ENCODE measurements around the gene NKIRAS1.
"Not testable (repeated sequence)": the region's sequence is repeated elsewhere in the genome, so short reads cannot be mapped to it uniquely, and the experiment has no call there.

NKIRAS1 gene

GRCh38 chr3:23886311-23886710 lies 30.5 kb downstream of the NKIRAS1 start:
- no peak for TF ChIP-seq CTCF (IDR thresholded peaks at IDR 0.05; ENCODE audit: extremely low read depth, missing control alignments)

GRCh38 chr3:23885210-23885609 lies 31.6 kb downstream of the NKIRAS1 start:
- no peak for DNase-seq (ENCODE audit: low spot score)
- no peak for TF ChIP-seq CTCF (IDR thresholded peaks at IDR 0.05; ENCODE audit: extremely low read depth, missing control alignments)

More at GRCh38 chr3:23886311-23886710, 30.5 kb downstream of the NKIRAS1 start:
- no peak for DNase-seq (ENCODE audit: low spot score)

- DNase-seq (ENCODE audit: low spot score): no peak
- no peak for TF ChIP-seq CTCF (IDR thresholded peaks at IDR 0.05; ENCODE audit: extremely low read depth, missing control alignments)
Observed at GRCh38 chr3:23884481-23884880, 32.3 kb downstream of the NKIRAS1 start.

GRCh38 chr3:23882487-23882918 lies 34.3 kb downstream of the NKIRAS1 start:
- DNase-seq (ENCODE audit: low spot score): no peak
- TF ChIP-seq CTCF (IDR thresholded peaks at IDR 0.05; ENCODE audit: extremely low read depth, missing control alignments): no peak

DNA sequence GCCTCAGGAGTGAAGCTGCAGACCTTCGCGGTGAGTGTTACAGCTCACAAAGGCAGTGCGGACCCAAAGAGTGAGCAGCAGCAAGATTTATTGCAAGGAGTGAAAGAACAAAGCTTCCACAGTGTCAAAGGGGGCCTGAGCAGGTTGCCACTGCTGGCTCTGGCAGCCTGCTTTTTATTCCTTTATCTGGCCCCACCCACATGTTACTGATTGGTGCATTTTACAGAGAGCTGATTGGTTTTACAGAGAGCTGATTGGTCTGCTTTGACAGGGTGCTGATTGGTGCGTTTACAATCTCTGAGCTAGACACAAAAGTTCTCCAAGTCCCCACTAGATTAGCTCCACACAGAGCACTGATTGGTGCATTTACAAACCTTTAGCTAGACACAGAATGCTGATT lies 34.8 kb downstream of the NKIRAS1 start:
- not testable (repeated sequence) for DNase-seq (ENCODE audit: low spot score)

GRCh38 chr3:23880703-23881339 lies 36.0 kb downstream of the NKIRAS1 start:
- no peak for DNase-seq (ENCODE audit: low spot score)
- no peak for TF ChIP-seq CTCF (IDR thresholded peaks at IDR 0.05; ENCODE audit: extremely low read depth, missing control alignments)

- TF ChIP-seq CTCF (IDR thresholded peaks at IDR 0.05; ENCODE audit: extremely low read depth, missing control alignments): no peak
- DNase-seq (ENCODE audit: low spot score): no peak
Observed at GRCh38 chr3:23879485-23879884, 37.3 kb downstream of the NKIRAS1 start.

DNA sequence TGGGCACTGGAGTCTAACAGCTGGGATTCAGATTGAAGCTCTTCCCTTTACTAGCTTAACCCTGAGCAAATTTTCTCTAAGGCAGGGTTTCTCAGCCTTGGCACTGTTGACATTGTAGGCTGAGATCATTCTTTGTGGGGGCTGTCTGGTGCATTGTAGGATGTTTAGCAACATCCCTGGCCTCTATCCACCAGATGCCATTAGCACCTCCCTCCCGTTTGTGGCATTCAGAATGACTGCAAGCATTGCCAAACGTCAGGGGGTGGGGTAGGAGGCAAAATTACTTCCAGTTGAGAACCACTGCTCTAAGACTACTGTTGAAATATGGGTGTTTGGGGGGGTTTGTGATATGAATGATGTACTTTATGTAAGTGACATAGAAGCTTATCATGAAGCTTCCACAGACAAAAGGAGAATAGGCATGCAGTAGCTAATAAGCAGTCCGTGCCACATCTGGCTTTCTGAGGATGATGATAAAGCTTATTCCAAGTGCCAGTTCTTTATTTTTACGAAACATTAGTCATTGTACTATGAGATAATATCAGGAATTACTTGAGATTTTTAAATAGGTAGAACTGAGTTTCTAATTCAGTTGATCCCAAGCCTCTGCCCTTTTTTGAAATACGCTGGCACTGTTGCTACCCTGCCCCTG lies 39.3 kb downstream of the NKIRAS1 start:
- no peak for TF ChIP-seq CTCF (IDR thresholded peaks at IDR 0.05; ENCODE audit: extremely low read depth, missing control alignments)
- no peak for DNase-seq (ENCODE audit: low spot score)

Data from GM20000 (cell line).